HG03060 (cell line): ENCODE results near the gene TRAF7.
"Not testable (repeated sequence)": the region's sequence is repeated elsewhere in the genome, so short reads cannot be mapped to it uniquely, and the experiment has no call there.

Experiments used
- ATAC-seq: cut with Tn5 transposase; IDR thresholded peaks from one replicate; pipeline ENCODE4 v1.9.1; 2021; ENCODE audit warnings: low read depth, moderate number of reproducible peaks; ENCODE audit not compliant: unreplicated experiment

Gene TRAF7

GRCh38 chr16:2155091-2155950 lies at the start of gene TRAF7:
Gene TRAF7, plus strand, starts transcription at chr16:2155782. Its CDS starts 8,139 bp downstream, at chr16:2163921.
- peak; percentile 85 for ATAC-seq

DNA sequence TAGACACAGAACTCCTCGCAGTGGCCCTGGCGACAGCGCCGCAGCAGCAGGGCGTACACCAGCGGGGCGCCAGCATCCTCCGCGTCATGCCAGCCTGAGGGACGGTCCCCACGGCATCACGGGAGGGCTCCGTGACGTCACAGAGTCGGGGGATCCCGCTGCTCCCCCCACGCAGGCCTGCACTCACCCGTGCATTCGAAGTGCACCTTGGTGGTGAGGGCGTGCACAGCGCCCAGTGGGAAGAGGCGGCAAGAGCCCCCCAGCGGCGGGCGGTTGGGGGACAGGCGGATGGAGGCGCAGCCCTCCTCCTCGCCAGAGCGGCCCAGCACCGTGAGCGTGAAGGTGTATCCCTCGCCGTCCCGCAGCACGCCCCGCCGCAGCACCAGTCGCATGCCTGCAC lies 49.4 kb upstream of the TRAF7 start:
- ATAC-seq = not testable (repeated sequence)

- ATAC-seq = not testable (repeated sequence)
Observed at GRCh38 chr16:2107121-2107790, 48.3 kb upstream of the TRAF7 start.

DNA sequence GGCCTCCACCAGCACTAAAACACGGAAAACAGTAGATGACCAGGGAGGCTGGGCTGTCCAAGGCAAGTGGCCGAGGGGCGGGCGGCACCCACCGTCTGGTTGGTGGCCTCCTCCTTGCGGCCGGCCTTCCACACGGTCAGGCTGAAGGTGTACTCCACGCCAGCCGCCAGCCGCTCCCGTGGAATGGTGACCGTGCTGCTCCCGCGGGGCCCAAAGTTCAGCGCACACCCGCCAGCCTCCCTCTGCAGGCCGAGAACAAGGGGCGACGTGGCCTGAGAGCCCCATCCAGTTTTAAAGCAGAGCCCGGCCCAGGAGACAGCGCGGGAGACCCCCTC lies 47.8 kb upstream of the TRAF7 start:
- not testable (repeated sequence) for ATAC-seq

GRCh38 chr16:2108446-2109270 lies 46.9 kb upstream of the TRAF7 start:
- ATAC-seq = not testable (repeated sequence)

- not testable (repeated sequence) for ATAC-seq
Observed at GRCh38 chr16:2109271-2109580, 46.4 kb upstream of the TRAF7 start.

GRCh38 chr16:2109872-2110271 lies 45.7 kb upstream of the TRAF7 start:
- ATAC-seq = not testable (repeated sequence)

DNA sequence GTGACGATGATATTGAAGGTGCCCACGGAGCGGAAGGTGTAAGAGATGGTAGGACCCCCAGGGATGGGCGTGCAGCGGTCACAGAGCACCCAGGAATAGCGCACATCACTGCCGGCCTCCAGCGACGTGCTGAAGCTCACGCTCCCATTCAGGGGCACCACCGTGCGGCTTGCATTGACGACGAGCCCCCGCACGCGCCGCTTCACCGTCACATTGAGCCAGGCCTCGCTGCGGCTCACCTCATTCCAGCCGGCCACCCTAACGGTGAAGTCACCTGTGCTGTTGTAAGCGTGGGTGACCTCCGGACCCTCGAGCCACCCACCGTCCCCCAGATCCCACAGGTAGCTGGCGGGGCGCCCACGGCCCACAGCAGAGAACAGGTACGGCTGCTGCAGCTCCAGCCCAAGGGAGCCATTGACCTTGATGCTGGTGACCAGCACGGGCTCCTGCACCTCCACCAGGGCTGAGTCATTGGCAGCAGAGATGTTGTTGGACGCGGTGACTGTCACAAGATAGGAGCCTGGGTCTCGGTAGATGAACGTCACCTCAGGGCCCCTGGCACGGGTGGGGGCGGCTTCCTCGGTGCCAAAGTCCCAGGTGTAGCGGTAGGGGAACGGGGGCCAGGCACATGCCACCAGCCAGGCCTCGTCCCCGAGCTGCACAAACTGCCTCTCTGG lies 45.1 kb upstream of the TRAF7 start:
- ATAC-seq = not testable (repeated sequence)

DNA sequence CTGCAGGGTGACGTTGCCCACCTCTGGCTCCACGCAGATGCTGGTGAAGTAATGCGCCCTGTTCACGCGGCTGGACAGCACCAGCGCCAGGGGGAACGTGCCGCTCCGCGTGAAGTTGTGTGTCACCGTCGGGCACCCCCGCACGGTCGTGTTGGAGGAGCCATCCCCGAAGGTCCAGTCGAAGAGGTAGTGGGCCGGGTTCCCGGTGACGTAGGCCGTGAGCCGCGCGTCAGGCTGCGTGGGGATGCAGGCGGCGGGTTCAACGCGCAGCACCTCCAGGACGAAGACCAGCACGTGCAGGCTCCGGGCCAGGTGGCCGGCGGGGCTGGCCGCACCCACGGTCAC lies 44.6 kb upstream of the TRAF7 start:
- not testable (repeated sequence) for ATAC-seq

DNA sequence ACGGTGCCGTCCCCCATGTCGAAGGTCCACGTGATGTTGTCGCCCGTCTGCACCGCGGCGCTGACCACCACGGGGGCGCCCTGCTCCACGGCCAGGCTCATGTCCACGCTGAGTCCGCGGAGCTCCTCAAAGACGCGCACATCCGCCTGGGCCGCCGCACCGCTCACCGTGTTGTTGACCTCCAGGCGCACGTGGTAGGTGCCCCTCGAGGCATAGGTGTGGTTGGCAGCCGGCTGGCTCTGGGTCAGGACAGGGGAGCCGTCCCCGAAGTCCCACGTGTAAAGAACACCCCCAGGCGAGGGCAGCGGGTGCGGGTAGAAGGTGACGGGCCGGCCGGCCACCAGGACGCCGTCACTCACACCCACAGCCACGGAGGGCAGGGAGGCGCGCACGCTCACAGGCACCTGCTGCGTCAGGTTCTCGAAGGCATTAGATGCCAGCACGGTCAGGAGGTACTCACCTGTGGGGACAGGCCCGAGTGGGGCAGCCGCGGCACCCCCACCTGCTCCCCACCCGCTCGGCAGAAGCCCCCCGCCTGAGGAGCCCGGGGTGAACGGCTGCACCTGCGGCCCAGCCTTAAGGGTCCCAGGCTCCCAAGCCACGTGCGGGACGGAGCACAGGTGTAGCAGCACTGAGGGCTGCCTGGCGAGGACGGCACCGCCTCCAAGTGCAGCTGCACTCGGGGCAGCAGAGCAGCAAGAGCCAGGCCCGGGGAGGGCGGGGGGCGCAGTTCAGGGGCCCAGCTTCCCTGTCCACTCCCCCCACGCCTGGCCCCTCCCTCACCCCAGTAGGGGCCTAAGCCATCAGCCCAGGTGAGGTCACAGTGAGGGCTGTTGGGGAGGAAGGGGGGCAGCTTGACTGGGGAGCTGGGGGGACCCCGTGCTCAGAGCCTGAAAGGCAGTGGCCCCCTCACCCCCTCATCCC lies 43.9 kb upstream of the TRAF7 start:
- ATAC-seq = not testable (repeated sequence)

GRCh38 chr16:2112539-2113106 lies 43.0 kb upstream of the TRAF7 start:
- not testable (repeated sequence) for ATAC-seq

GRCh38 chr16:2114225-2114624 lies 41.4 kb upstream of the TRAF7 start:
- not testable (repeated sequence) for ATAC-seq

GRCh38 chr16:2114885-2115590 lies 40.5 kb upstream of the TRAF7 start:
- ATAC-seq = not testable (repeated sequence)

DNA sequence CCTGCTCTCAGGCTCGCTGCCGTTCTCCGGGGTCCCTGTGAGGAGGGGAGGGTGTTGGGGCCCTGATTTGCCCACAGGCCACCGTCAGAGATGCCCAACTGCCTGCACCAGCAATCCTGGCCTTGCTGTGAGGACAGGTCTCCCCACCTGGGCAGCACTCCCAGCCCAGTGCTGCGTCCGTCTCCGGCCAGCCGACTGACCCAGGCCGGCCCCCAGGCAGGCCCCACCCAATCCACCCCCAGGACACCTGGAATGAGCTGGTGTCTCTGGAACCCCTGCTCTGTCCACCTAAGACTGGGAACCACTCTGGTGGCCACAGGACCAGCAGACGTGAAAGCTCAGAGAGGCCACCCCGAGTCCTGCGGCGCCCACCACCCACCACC lies 40.0 kb upstream of the TRAF7 start:
- no peak for ATAC-seq

GRCh38 chr16:2116428-2116827 lies 39.2 kb upstream of the TRAF7 start:
- not testable (repeated sequence) for ATAC-seq

DNA sequence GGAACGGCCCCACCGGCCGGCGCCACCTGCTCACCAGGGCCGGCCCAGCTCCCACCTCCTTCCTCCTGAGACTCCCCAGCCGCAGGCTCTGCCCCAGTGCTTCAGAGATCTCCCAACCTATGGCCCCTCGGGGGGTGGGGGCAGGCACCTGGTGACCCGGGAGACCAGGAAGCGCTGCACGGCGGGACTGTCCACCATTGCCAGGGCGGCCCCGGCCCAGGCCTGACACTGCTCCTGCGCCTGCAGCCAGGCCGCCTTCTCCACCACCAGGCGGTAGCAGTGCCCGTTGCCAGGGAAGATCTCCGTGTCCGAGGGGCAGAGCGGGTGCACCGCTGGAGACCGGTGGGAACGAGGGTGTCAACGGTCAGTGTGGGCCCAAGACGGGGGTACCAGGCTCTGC lies 38.2 kb upstream of the TRAF7 start:
- not testable (repeated sequence) for ATAC-seq

GRCh38 chr16:2117960-2118722 lies 37.4 kb upstream of the TRAF7 start:
- not testable (repeated sequence) for ATAC-seq

DNA sequence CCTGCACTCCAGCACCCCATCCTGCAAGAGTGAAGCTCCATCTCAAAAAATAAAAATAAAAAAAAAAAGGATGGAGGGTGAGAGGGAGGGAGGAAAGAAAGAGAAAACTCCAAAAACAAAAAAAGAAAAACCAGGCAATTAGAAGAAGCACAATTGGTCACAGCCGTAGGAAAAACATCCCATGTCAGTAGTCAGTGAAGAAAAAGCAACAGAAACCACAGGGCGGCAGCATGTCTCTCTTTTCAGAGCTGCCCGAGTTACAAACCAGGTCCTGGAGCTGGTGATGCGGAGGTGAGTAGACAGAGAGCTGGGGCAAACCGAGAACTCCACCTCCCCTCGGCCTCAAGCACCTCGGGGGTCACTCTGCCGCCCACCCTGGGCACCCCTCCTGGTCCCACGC lies 34.3 kb upstream of the TRAF7 start:
- ATAC-seq = not testable (repeated sequence)
